Adrenal gland (tissue), 12 donors: ENCODE data around the gene MAD1L1. TPM values are rescaled to one million over a fixed set of nuclear protein-coding genes. Genes with fewer than 3 reads are reported as not detected.

Experiments
- DNase-seq, 7 donors: peaks; one replicate each; pipeline ENCODE4 v3.0.0-alpha.2; 2019 to 2020
- H3K27ac ChIP-seq, 5 donors: fragments of 200-600 bp; sonication (generic) in 4 of 5; 1 replicate in 3 of 5; 2 replicates in 2 of 5; pipeline versions ENCODE4 v1.5.1 to v1.8.0; 2016 to 2020; ENCODE audit warnings: mild to moderate bottlenecking in 1 of 5
- H3K27me3 ChIP-seq: fragments of 200-600 bp; 2 replicates; pipeline ENCODE4 v1.8.0; 2021
- H3K36me3 ChIP-seq, 2 donors: fragments of 200-600 bp; replicated peaks in 1 of 2; 1 replicate in 1 of 2; 2 replicates in 1 of 2; pipeline versions ENCODE4 v1.5.1 to v1.8.0; 2018 to 2022
- H3K4me1 ChIP-seq, 2 donors: fragments of 200-600 bp; replicated peaks in 1 of 2; 1 replicate in 1 of 2; 2 replicates in 1 of 2; pipeline versions ENCODE4 v1.5.1 to v1.8.0; 2018 to 2021
- H3K4me3 ChIP-seq, 4 donors: fragments of 200-600 bp; sonication (generic) in 3 of 4; one replicate each; pipeline ENCODE4 v1.5.1; 2016 to 2018
- H3K9me3 ChIP-seq, 3 donors: fragments of 200-600 bp; sonication (generic) in 1 of 3; replicated peaks in 1 of 3; 1 replicate in 2 of 3; 2 replicates in 1 of 3; pipeline versions ENCODE4 v1.5.1 to v1.8.0; 2016 to 2021
- CTCF ChIP-seq, 6 experiments: fragments of 450-650 bp in 4 of 6; fragments of 200-600 bp in 2 of 6; sonication (generic) in 1 of 6; IDR thresholded peaks; 1 replicate in 5 of 6; 2 replicates in 1 of 6; pipeline versions ENCODE4 v1.5.1 to v1.8.0; 2016 to 2021; ENCODE audit warnings: antibody characterized with exemption in 6 of 6, mild to moderate bottlenecking in 2 of 6, moderate library complexity in 1 of 6
- POLR2A ChIP-seq, 2 donors: fragments of 450-650 bp; IDR thresholded peaks; one replicate each; pipeline ENCODE4 v1.6.1; 2017; ENCODE audit warnings: antibody characterized with exemption in 2 of 2, mild to moderate bottlenecking in 2 of 2, moderate library complexity in 1 of 2
- WGBS, 4 donors: extraction: QIAGEN DNeasy Blood & Tissue Kit in 2 of 4; methylation state at CpG; one replicate each; pipeline versions ENCODE4 v1.1.5 to v1.1.7; 2013 to 2017; 5-methylcytosine and 5-hydroxymethylcytosine counted together
- intact Hi-C, 2 donors: fragments of 100-400 bp; cut with DNase I; formaldehyde crosslinking; loops; one replicate each; pipeline versions ENCODE4 v1.14.1 to v1.15.0; 2022 to 2023
- polyA plus RNA-seq, 3 donors: library from polyadenylated mRNA; stranded (reverse); fragments of 200-250 nt in 2 of 3; fragments of 350-450 nt in 1 of 3; fragmentation: Illumina TruSeq in 1 of 3; extraction: RNeasy Lipid Tissue Mini Kit (QIAGEN cat#74804) in 1 of 3; gene quantifications; one replicate each; pipeline ENCODE4 v1.2.3, GENCODE V29; 2013 to 2014
- total RNA-seq, 9 donors: library from RNA; depleted of rRNA in 4 of 9; stranded (reverse); fragments of >200 nt in 4 of 9; fragments of 120-200 nt in 1 of 9; fragmentation: NEBNext Ultra II Directional in 1 of 9; extraction: Animal tissue kit (Norgen Biotek cat#: 25700) in 1 of 9; gene quantifications; one replicate each; pipeline versions ENCODE4 v1.1.0 to v1.2.4, GENCODE V29; 2013 to 2023
- donor health status: healthy with polysubstance abuse.
- donor health status: Bipolar disorder and iron deficiency.
- donor health status: DM: yes; HTN: yes; CAD: no.
- donor health status: DM: no; HTN: no; CAD: no.
- donor health status: DM: no; HTN: no; CAD: no.
- donor health status: DM: yes; HTN: yes; CAD: no.

The MAD1L1 gene
- total and polyA plus RNA-seq, 12 donors, result 6.7 to 87.7 (median 28.9) TPM

- WGBS, 4 donors, result 89 to 93% (median 91%) methylated on average over 18 to 20 of the region's 20 CpGs
Measured at GRCh38 chr7:2034291-2035201, 198.2 kb downstream of the MAD1L1 start.

GRCh38 chr7:2033586-2034135 is 199.1 kb downstream of the MAD1L1 start:
- peak in 1 of 7 donors; percentile 4 for DNase-seq
- TF ChIP-seq CTCF (IDR thresholded peaks at IDR 0.05) (no peak), POLR2A (IDR thresholded peaks at IDR 0.05) (no peak)
- Histone ChIP-seq H3K27me3 (no peaks in the 10 kb centered on the region), H3K27ac (no peak overlapping the region), H3K9me3 (peaks cover 0 to 7% (median 0%) of the 10 kb centered on the region in 3 donors), H3K4me3 (no peak overlapping the region), H3K36me3 (no peaks in the 10 kb centered on the region), H3K4me1 (no peaks in the 10 kb centered on the region)
- intact Hi-C loops, result no loop called here
- 95 to 97% (median 96%) methylated on average over 13 of the region's 13 CpGs for WGBS, 4 donors

More at GRCh38 chr7:2034291-2035201, 198.2 kb downstream of the MAD1L1 start:
- TF ChIP-seq CTCF (IDR thresholded peaks at IDR 0.05), result no peak
- TF ChIP-seq POLR2A (IDR thresholded peaks at IDR 0.05), result no peak
- H3K4me3 ChIP-seq, result no peak overlapping the region
- no peaks in the 10 kb centered on the region for H3K9me3 ChIP-seq
- H3K27me3 ChIP-seq, result no peaks in the 10 kb centered on the region
- no peaks in the 10 kb centered on the region for H3K36me3 ChIP-seq
- intact Hi-C loops, result no loop called here
- H3K27ac ChIP-seq, result no peak overlapping the region
- H3K4me1 ChIP-seq, result no peaks in the 10 kb centered on the region
- peak in 2 of 7 donors; percentile 2 to 5 for DNase-seq

GRCh38 chr7:2032876-2033407 is 199.8 kb downstream of the MAD1L1 start:
- H3K4me3 ChIP-seq, result no peak overlapping the region
- no peak for DNase-seq
- no peaks in the 10 kb centered on the region for H3K4me1 ChIP-seq
- H3K27me3 ChIP-seq, result no peaks in the 10 kb centered on the region
- TF ChIP-seq POLR2A (IDR thresholded peaks at IDR 0.05), result no peak
- no peak for TF ChIP-seq CTCF (IDR thresholded peaks at IDR 0.05)
- no peaks in the 10 kb centered on the region for H3K36me3 ChIP-seq
- intact Hi-C loops, result no loop called here
- H3K27ac ChIP-seq, result no peak overlapping the region
- 91 to 96% (median 94%) methylated on average over 16 to 19 of the region's 19 CpGs for WGBS, 4 donors
- H3K9me3 ChIP-seq, result peaks cover 0 to 8% (median 0%) of the 10 kb centered on the region in 3 donors
